ENCODE results near the gene ZNF385C.
"Not testable (repeated sequence)": the region's sequence is repeated elsewhere in the genome, so short reads cannot be mapped to it uniquely, and the experiment has no call there.

ZNF385C gene

DNA sequence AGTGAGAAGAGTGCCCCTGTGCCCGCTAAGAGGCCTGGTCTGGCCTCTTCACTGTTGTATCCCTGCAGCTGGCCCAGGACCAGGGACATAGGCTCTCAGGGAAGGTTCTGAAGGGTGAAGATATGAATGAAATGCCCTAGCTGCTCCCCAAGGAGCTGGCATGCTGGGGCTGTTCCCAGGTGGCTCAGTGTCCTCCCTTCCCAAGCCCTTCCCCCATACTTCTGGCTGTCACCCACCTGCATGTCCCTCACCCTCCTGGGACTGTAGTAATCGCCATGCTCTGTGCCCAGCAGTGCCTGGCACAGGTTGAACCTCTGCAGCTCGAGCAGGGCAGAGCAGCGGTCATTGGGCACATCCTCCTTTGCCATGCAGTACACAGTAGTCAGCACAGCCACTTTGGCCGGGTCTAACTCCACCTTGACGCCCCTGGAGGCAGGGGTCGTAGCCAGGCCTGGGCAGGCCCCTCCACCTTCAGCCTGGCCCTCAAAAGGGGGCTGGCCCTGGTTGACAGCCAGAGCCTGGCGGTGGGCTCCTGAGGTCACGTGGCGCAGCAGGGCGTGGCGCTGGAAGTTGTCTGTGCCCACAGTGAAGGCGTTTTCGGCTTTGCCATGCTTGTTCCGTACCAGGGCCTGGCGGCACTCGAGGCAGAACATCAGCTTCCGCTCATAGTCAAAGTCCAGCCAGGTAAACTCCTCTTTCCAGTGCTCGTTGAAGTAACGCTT lies 55.5 kb downstream of the ZNF385C start:
- DNase-seq = no peak

DNA sequence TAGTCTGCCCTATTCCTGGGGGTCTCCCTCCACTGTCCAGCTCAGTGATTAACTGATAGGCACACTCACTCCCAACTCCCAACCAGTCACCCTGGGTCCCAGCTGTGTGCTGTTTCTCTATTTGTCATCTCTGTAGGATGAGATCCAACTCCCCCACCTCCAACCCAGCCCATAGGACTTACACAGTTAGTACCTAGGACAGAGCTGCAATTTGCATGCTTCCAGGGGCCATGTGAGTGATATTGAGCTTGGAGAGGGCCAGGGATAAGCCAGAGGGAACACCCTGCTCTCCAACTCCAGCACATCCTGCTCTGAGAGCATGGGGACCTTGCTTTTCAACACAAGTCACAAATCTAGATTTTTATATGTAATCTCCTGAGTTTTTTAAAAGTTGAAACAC lies 56.7 kb downstream of the ZNF385C start:
- DNase-seq = no peak

DNA sequence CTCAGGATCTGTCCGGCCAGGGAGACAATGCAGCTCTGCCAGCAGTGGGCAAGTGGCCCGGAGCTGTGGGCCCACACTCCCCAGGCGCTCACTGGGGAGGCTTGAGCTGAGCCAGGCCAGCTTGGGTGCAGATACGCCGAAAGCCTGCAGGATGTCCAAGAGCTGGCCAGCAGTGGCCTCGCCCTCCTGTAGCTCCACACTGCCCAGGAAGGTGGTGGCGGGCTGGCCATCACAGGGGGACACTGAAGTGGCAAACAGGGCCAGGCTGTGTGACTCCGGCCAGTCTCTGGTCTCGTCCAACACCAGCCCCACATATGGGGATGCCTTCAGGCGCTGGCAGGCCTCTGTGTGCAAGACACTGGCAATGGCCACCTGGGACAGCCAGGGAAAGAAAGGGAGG lies 57.5 kb downstream of the ZNF385C start:
- DNase-seq = no peak

DNA sequence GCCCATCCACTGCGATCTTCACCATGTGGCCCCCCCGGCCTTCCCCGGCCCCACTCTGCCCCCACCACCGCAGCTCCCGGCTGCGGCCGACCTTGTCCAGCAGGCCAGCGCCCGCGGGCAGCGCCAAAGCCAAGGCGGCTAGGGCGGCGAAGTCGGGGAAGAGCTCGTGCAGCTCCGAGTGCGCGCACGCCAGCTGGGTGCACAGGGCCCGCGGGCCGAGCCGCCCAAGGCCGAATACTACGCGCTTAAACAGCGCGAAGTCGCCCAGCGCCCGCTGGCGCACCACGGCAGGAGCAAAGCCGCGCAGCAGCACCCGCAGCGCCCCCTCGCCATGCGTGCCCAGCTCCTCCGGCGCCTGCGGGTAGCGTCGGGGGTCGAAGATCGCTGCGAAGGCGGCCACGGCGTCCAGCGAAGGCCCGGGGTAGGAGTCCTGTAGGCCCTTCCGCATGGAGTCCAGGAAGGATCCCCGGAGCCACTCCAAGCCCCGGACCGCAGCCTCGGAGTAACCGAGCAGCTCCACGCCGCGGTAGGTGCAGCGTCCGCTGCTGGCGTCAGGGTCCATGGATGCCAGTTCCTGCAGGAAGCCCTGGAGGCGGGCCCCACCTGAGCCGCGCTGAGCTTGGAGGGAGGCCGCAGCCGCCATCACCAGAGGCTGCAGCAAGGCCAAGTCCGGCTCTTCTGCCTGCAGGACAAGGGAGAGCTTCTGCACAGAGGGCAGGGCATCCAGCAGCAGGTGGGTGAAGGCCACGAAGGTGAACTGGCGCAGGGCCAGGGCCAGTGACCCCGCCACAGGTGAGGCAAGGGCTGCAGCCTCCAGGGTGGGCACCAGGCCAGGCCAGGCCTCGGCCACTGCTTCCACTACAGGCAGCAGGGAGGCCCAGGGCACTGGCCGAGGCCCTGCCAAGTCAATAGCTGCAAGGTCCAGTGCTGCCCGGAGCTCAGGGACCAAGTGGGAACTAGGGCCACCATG lies 58.2 kb downstream of the ZNF385C start:
- DNase-seq = no peak

DNA sequence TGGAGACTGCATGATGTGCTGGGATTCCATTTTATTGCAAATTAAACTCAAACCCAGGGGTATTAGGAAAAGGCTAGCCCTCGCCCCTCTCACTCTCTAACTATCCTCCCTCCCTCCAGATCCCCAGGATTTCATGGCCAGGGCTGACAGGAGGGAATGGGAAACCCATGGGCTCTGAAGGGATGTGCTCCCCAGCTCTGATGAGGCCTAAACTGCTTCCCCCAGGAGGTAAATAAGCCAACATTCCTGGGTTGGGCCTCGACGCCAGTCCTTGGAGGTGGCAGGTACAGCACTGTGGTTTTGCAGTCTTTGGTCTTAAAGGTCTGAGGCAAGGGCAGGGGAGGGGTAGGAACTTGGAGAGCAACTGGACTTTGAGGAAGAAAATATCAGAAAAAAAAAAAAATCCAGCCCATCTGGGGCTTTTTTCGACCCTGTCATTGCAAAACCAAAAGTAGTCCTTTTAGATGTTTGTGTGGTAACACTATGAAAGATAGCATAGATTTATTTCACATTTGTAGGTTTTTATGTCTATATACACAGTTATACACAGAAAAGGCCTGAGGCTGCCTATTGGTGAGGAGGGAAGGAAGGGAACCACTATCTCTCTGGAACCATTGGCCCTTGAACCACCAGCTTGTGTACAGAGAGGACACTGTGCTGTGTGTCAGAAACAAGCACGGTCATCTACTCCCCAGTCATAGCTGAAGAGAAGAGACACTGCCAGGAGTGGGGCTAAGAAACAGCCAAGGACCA lies 59.9 kb downstream of the ZNF385C start:
- DNase-seq = no peak

DNA sequence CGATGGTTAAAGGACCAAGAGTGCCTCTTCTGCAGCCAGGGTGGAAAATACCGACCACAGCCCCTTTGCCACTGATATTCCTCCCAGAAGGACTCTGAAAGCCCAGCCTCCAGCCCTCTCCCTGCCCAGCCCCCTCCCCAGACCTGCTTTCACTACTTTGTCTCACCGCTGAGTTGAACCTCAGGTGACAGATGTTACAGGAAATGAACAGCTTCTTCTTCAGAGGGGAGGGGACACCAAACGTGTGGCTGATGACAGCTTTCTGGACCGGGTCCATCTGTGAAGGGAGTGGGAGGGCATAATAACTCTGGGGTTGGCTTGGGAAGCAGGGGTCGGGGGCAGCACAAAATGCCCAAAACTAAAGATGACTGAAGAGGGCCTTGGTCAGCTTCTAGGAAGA lies 64.2 kb downstream of the ZNF385C start:
- no peak for DNase-seq

DNA sequence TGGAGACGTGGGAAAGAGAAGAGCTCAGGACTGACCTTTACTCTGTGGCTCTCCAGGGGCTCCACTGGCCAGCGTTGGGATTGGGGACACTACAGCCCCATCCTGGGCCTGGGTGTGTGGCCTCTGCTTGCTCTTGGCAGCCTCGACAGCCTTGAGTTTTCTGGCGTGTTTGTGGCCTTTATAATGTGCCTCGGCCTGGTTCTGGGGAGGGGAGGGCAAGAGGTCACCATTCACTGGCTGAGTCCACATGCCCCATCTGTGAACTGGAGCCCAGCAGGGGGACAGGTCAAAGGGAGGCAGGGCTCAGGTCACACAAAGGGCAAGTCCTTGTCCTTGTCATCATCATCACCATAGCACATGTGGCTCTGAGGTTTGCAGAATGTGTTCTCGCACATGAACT lies 66.7 kb downstream of the ZNF385C start:
- no peak for DNase-seq

DNA sequence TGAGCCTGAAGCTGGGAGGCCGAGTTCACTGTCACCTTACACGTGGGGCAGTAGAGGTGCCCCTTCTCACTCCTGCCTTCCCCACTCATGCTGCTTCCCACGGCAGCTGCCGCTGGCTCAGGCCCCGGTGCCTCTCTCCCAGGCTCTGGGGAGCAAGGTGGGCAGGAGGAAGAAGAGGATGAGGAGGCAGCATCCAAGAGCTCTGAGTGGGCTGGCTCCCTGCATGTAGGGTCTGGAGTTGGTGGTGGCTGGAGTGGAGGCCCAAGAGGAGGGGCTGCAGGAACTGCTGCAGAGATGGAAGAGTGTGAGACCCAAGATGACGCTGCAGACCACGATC lies 69.5 kb downstream of the ZNF385C start:
- DNase-seq = no peak

DNA sequence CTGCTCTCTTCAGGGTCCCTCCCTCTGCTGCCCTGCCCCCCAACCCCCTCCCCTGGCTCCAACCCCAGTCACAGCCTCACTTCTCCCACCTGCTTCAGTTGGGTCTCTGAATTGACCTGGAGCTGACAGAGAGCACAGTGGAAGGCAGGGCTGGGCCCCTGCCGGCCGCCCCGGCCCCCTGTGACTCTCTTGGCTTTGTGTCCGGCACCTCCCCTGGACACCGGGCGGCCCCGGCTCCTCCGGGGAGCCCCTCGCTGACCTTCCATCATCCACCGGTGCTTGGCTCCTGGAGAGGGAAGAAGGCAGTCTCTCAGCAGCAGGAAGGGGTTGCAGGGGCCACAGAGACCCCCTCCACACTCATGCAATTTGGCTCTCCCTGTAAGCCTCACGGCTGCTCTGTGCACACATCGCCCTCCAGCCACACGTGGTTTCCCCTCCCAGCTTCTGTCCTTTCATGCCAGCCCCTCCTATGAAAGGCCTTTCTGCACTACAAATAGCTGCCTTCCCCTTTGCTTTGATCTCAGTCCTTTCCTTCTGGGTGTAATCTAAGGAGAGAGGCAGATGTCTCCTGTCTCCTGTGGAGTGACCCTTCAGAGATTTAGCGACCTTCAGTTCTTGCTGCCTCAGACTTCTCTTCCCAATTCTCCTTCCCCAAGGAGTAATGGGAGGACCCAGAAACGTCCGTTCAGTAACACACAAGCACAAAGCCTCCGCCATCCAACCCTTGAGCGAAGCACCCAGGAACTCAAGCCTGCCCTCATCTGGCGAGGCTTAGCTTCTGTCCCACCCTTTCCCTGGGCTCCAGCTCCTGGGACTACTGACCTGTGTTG lies 70.1 kb downstream of the ZNF385C start:
- DNase-seq = no peak

DNA sequence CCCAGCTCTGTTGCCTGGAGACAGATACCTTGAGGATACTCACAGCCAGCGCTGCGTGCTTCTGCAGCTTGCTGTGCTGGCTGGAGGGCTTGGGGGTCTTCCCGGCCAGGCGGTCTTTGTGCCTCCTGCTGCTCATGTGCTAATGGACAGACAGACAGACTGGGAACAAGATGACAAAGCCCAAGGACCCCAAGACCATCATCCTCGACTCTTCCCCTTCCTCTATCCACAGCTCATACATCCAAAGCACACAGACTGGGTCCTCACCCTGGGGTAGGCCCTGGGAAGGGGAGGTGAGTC lies 70.7 kb downstream of the ZNF385C start:
- DNase-seq = no peak

DNA sequence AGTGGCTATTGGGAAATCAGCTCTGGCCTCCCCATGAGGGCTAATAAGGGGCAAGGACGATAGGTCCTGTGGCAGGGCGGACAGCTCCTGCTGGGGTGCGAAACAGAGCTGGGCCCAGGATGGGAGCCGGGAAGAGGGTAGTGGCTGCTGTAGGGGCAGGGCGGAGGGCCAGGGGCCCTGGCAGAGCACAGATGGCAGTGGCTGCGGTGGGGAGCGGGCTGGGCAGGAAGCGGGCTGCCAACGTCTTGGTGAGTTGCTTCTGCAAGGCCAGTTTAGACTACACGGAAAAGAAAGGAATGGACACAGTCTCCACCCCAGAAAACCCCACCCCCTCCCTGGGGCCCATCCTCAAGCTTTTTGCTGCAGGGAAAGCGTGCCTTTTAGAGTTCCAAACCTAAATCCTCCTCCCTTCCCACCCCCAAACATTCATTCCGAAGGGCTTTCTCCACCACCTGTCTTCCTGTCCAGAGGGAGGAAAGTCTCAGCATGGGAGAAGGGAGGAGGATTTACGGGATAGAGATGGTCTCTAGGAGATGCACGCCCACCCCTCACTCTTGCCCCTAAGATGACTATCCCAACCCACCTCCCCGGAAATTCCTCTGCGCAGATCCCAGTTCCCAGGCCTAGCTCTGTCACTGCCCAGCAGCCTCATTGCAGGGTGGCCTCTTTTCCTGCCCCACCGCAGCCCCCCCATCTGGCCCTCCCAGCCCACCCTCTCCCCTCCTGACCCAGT lies 71.2 kb downstream of the ZNF385C start:
- DNase-seq = no peak

DNA sequence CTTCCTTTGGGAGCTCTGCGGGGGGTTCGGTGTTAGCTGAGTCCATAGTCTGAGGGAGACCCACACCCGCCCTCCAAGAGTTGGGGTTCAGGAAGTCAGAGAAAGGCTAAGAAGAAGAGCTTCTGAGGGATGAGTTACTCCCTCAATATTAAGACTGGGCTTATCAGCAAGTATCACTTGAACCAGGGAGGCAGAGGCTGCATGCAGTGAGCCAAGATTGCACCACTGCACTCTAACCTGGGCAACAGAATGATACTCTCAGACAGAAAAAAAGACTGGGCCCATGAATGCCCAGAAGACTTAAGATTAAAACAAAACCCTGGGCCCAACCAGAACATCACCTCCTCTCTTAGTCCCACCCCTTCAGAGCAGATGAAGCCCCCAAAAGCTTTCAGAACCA lies 72.3 kb downstream of the ZNF385C start:
- no peak for DNase-seq

DNA sequence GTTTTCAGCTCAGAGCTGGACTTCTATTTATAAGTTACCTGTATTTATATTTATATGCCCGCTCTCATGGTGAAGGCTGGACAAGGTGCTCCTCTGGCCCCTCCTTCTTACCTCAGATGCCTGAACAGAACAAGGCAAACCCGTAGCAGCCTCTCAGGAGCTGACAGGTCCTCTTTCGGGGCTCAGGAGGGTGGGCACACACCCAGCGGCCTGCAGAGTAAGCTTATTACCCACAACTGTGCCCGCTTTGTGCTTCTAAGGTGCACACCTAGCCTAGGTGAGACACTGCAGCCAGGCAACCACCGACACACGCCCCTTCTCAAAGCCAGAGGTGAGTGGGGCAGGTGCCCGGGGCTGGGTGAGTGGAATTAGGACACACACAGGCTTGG lies 73.1 kb downstream of the ZNF385C start:
- DNase-seq = no peak

DNA sequence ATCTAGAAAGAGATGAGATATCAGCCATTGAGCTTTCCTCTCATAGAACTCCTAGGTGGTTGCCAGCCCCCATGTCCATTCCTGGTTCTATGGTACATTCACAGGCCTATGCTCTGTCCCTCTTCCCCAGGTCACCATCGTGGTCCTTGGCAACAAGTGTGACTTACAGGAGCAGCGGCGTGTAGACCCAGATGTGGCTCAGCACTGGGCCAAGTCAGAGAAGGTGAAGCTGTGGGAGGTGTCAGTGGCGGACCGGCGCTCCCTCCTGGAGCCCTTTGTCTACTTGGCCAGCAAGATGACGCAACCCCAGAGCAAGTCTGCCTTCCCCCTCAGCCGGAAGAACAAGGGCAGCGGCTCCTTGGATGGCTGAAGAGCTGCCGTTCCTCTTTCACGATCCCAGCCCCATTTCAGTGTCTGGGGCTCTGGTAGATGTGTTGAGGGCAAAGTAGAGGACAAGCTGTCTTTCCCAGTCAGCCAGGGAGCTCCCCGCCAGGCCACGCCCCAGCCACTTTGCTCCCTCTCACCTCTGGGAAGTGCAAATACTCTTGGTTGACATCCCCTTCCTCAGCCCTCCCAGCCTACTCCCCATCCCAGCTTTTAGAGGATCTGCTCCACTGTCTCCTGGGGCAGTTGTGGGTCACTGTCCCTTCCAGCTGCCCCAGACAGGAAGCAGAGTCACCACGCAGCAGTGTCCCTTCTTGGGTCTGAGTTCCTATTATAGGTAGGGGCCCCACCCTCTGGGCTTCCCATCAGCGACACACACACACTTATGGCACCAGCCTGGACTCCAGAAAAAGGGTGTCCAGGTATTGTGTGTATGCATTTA lies 74.5 kb downstream of the ZNF385C start:
- no peak for DNase-seq

DNA sequence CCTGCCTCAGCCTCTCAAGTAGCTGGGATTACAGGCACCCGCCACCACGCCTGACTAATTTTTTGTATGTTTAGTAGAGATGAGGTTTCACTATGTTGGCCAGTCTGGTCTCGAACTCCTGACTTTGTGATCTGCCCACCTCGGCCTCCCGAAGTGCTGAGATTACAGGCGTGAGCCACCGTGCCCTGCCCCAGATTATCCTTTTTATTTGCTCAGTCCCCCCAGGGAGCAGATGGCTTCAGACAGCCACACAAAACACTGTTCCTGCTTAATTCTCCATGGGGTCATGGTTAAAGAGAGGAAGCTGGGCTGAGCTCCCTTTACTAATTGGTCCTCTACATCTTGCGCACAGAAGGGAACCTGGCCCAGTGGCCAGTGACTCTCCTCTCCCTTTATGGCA lies 77.4 kb downstream of the ZNF385C start:
- DNase-seq = not testable (repeated sequence)

DNA sequence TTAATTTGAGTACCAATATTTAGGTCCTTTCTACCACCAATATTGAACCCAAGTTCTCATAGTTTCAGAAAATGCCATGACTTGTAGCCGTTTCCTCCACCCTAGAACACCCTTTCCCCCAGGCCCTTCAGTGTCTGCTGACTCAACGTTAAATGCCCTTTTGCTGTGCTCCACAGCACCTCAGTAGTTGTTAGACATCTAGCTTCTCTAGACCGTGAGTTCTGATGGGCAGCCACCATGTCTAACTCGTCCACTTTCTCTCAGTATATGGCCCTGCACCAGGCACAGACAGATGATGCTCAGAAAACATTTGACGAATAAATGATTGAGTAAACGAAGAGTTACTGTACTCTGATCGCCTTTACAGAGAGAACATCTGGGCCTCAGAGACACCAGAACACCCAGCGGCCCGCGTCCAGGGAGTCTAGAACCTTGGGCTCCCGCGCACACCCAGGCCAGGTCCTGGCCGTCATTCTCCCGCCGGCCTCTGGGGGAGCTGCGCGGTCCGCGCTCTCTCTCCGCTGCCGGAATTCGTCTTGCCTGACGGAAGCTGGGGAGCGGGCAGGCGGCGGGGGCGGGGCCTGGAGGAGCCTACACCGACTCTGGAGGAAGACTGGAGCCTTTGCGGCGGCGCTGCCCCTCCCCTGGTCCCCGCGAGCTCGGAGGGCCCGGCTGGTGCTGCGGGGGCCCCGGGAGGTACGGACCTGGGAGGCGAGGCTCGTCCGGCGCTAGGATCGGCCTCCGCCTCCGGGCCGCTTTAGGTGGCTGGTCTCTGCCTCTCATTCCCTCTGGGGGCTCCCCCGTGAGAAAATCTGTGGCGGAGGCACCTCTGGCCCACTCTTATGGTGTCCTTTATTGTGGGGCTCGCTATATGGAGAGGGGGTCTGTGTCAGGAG lies 78.5 kb downstream of the ZNF385C start, which contains the start of gene NKIRAS2:
Gene NKIRAS2 (plus strand): TSS at position 582 of the 896 bp plus-strand sequence. CDS start 1,488 bp downstream, outside the sequence.
- DNase-seq = peak; percentile 89 to 93 (median 91)

DNA sequence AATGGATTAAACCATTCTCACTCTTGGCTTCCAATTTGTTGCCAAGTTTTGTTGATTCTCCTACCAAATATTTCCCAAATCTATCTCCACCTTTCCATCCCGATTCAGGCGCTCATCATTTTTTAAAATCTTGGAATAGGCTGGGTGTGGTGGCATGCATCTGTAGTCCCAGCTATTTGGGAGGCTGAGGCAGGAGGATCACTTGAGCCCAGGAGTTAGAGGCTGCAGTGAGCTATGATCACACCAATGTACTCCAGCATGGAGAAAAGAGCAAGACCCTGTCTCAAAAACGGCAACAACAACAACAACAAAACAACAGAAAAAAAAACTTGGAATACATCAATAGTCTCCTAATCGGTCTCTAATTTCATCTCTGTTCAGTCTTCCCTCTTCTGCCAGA lies 79.3 kb downstream of the ZNF385C start:
- DNase-seq = no peak

DNA sequence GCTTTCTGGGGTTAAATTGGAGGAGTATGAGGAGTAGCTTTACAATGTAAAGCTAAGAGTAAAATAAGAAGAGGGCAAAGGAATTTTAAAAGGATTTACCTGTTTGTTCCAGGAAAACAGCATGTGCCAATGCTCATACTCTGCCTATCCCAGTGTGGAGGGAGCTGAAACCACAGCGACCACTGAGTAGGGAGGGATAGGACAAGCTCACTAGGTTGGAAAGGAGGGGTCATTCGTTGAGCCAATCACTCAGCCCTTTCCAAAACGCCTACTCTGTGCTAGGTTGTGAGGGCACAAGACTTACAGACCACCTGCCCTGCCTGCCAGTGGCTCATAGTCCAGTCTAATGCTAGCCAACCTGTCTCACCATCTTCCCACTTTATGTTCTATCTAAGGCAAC lies 79.9 kb downstream of the ZNF385C start:
- no peak for DNase-seq

DNA sequence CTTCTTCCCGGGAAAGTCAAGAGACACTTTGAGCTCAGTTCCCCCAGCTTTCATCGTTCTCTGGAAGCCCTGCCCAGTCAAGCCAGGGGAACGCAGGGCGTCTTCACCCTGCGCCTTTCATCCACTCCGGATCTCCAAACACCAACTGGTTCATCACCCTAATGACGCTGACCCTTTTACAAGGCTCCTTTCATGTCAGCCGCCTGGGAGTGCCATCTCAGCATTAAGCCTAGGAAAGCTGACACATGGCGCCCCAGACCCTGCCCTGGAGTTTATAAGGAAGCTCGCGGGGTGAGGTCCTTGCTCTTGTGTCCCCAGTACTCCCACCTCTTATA lies 80.4 kb downstream of the ZNF385C start:
- DNase-seq = no peak

Measured in T-helper 1 cell (primary cell).